HG03103 (cell line): ENCODE measurements around the gene CCDC148.
"Not testable (repeated sequence)": the region's sequence is repeated elsewhere in the genome, so short reads cannot be mapped to it uniquely, and the experiment has no call there.

Source experiments
- ATAC-seq: cut with Tn5 transposase; IDR thresholded peaks from one replicate; pipeline ENCODE4 v1.9.1; 2021; ENCODE audit warnings: low read depth; ENCODE audit not compliant: unreplicated experiment

The CCDC148 gene

GRCh38 chr2:158380746-158381145 is 75.8 kb downstream of the CCDC148 start:
- no peak for ATAC-seq

- ATAC-seq, result no peak
These were observed 77.6 kb downstream of the CCDC148 start for GRCh38 chr2:158378926-158379325.

DNA sequence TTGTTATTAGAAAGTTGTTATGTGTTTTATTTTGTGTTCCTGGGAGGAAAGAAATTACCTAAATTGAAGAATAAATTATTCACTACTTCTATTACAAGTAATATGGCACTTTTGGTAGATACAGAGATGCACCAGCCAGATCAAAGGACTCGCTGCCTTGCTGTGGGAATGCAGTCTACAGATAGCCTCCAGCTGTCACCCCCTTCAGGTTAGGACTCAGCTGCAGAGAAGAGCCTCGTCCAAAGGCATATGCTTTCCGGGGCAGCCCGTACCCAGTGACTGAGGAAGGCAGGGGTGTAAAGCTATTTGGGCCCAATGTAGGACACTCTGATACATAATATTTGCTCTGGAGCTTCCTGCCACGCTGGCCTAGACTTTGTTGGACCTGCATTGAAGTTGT is 90.2 kb downstream of the CCDC148 start:
- ATAC-seq, result no peak

DNA sequence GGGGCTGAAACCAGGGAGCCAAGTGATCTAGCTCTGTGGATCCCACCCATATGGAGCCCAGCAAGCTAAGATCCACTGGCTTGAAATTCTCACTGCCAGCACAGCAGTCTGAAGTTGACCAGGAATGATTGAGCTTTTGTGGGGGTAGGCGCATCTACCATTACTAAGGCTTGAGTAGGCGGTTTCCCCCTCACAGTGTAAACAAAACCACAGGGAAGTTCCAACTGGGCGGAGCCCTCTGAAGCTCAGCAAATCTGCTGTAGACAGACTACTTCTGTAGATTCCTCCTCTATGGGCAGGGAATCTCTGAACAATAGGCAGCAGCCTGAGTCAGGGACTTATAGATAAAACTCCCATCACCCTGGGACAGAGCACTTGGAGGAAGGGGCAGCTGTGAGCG is 96.7 kb downstream of the CCDC148 start:
- no peak for ATAC-seq

- ATAC-seq, result no peak
These were observed 98.9 kb downstream of the CCDC148 start for GRCh38 chr2:158357699-158358098.

- no peak for ATAC-seq
These were observed 99.4 kb downstream of the CCDC148 start for GRCh38 chr2:158357122-158357521.

DNA sequence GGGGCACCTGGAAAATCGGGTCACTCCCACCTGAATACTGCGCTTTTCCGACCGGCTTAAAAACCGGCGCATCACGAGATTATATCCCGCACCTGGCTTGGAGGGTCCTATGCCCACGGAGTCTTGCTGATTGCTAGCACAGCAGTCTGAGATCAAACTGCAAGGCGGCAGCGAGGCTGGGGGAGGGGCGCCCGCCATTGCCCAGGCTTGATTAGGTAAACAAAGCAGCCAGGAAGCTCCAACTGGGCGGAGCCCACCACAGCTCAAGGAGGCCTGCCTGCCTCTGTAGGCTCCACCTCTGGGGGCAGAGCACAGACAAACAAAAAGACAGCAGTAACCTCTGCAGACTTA is 105.1 kb downstream of the CCDC148 start:
- not testable (repeated sequence) for ATAC-seq

GRCh38 chr2:158350751-158351465 is 105.6 kb downstream of the CCDC148 start:
- ATAC-seq, result not testable (repeated sequence)

DNA sequence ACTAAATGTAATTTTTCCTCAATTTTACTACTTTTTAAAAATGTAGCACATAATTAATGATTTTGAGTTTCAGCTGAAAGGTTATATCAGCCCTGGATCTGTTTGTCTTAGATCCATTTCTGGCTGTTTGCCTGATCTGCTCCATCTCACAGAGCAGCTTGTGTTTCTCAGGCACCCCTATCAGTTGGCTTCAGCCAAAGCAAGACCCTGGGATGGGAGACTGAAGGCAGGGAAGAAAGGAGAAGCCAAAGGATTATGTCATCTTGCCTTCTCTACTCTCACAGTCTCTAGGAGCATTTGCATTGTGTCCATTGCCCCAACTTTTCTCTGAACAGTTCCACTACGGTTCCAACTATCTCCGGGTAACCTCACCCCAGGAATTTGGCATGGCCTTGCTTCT is 110.5 kb downstream of the CCDC148 start:
- no peak for ATAC-seq

- no peak for ATAC-seq
These were observed 117.0 kb downstream of the CCDC148 start for GRCh38 chr2:158339513-158339912.

DNA sequence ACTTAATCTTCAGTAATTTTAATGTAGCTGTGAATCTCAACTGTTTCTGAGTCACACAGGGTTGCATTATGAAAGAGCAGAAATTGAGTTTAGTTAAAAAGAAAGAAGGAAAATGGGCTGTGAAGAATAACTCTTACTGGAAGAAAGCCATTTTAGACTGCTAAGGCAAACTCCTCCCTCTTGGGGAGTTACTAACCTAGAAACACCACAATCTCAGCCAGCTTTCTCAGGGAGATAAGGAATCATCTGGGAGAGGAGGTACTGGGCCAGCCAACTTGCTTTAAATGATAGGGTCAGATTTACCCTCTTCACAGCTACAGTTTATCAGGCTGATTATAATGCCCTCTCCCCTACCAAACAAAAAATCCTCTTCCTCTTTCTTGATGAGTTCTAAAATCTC is 119.5 kb downstream of the CCDC148 start:
- ATAC-seq, result no peak

- not testable (repeated sequence) for ATAC-seq
These were observed 124.8 kb downstream of the CCDC148 start for GRCh38 chr2:158331799-158332198.

DNA sequence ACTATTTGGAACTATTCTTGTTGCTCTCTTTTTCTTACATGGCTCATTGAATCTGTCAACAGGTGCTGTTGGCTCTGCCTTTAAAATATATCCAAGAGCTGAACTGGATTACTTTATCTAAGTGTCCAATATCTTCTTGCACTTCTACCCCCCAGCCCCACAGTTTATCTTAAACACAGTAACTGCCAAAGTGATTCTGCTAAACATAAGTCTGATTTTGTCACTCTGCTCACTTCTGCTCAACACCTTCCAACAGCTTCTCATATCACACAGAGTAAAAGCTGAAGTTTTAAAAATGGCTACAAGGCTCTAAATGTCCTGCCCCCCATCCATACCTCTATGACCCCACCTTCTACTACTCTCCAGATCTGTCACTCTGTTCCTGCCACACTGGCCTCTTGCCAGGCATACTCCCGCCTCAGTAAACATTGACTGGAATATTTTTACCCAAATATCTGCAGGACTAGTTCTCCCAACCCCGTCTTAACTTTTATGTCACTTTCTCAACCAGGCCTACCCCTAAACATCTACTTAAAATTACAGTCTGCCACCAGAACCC is 130.7 kb downstream of the CCDC148 start:
- no peak for ATAC-seq

DNA sequence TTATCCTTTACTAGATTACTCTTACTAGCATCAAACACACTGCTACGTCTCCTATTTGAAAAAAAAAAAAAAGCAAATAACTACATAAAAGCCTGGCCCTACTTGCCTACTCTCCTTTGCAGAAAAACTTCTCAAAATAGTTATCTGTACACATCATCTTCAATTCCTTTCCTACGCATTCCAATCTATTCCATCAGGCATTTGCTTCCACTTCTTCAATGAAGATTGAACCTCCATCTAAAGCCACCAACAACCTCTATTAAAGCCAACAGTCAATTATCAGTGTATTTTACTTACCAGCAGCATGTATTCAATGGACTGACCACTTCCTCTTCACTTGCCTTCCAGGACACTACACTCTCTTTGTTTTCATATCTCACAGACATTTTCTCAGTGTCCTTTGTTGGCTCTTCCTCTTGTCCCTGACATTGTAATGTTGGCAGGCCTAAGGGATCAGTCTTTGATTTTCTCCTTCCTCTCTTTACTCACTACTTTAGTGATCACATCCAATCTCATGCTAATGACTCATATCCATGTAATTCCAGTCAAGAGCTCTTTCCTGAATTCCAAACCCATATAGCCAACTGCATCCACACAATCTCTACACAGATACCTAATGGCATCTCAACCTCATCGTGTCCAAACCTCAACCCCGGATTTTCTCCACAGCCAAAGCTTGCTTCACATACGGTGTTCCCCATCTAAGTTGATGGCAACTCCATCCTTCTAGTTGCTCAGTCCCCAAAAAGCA is 131.3 kb downstream of the CCDC148 start:
- ATAC-seq, result no peak

- no peak for ATAC-seq
These were observed 133.2 kb downstream of the CCDC148 start for GRCh38 chr2:158323381-158323780.

GRCh38 chr2:158321264-158321663 is 135.3 kb downstream of the CCDC148 start:
- ATAC-seq, result no peak

DNA sequence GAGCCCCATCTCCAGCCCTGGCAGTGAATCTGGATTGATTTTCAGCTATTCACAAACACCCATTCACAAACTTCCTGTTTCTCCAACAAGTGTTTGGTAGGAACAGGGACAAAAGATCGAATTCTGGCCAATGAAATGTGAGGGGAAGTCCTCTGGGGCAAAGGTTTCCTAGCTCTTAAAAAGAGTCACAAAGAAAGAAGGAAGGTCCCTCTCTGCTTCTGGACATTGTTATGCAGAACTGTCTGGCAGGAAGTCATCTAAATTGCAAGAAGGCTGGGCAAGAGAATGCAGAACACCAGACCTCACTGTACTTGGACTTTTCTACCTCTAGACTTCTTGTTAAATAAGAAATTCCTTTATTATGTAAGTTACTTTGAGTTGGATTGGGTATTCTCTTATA is 137.3 kb downstream of the CCDC148 start:
- ATAC-seq, result no peak

GRCh38 chr2:158317642-158318041 is 138.9 kb downstream of the CCDC148 start:
- ATAC-seq, result no peak

- no peak for ATAC-seq
These were observed 140.6 kb downstream of the CCDC148 start for GRCh38 chr2:158315803-158316414.

DNA sequence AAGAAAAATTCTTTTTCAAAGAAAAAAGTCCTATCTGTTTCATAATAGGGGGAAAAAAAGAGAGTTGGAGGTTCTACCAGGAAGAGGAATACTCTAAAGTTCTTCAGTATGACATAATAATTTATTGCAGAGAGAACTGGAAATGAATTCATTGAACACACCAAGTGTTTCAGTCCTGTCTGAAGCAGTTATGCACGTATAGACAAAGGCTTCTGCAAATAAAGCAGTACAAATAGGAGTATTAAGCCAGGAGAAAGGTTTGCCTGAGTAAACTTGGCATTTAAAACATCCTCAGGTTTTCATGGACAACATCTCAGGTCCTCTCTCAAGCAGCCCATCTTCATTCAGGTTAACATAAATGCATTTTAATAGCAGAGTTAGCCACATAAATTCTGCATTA is 141.6 kb downstream of the CCDC148 start:
- ATAC-seq, result no peak

DNA sequence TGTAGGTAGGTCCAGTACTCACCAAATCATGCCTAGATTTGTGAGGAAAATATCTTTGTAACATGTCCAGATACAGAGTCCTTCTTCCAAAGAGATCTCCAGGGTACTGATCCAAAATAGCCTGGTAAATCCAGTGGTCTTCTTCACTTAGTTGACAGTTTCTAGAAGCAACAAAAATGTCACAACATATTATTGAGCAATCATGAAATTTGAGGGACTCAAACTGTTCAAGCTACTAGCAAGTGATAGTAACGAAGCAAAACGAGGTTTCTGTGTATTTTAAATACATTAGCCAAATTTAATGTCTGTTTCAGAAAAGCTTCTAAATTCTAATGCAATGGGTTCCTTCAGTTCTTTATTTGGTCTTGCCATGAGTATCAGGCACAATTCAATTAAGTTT is 142.8 kb downstream of the CCDC148 start:
- ATAC-seq, result no peak
